SU-DHL-6 (cell line): ENCODE measurements around the gene OR2F1.

Experiments used
- H2AFZ ChIP-seq: fragments of 200-600 bp; sonication (generic); 2 replicates; pipeline ENCODE4 v1.6.1; 2014; ENCODE audit warnings: low read depth, mild to moderate bottlenecking, moderate library complexity, mixed read lengths, antibody characterized with exemption, low read length; ENCODE audit not compliant: severe bottlenecking
- H3F3A ChIP-seq: fragments of 200-600 bp; shearing (Covaris generic); 2 replicates; pipeline ENCODE4 v1.6.0; 2016; ENCODE audit warnings: antibody characterized with exemption, mild to moderate bottlenecking; ENCODE audit not compliant: insufficient read depth
- H3K27ac ChIP-seq: fragments of 200-600 bp; sonication (generic); 2 replicates; pipeline ENCODE4 v1.5.1; 2016; ENCODE audit warnings: low read depth, mild to moderate bottlenecking, low read length, moderate library complexity, mixed read lengths
- H3K27me3 ChIP-seq: fragments of 200-600 bp; sonication (generic), shearing (Covaris generic); 2 replicates; pipeline ENCODE4 v1.6.0; 2014; ENCODE audit warnings: mild to moderate bottlenecking, low read length
- H3K36me3 ChIP-seq: fragments of 200-600 bp; sonication (generic); 2 replicates; pipeline ENCODE4 v1.6.1; 2014; ENCODE audit warnings: mild to moderate bottlenecking, low read length, mixed read lengths
- H3K4me2 ChIP-seq: fragments of 300-600, 200-600 bp; shearing (Covaris generic), sonication (generic); 2 replicates; pipeline ENCODE4 v1.6.0; 2014; ENCODE audit warnings: low read length, low read depth, mild to moderate bottlenecking; ENCODE audit not compliant: poor library complexity, severe bottlenecking
- H3K4me3 ChIP-seq: fragments of 200-600 bp; sonication (generic); 2 replicates; pipeline ENCODE4 v1.5.1; 2014; ENCODE audit warnings: antibody characterized with exemption, low read length, mild to moderate bottlenecking, mixed read lengths; ENCODE audit not compliant: insufficient read depth, poor library complexity, severe bottlenecking
- H3K79me2 ChIP-seq: fragments of 200-600 bp; sonication (generic); 2 replicates; pipeline ENCODE4 v1.6.1; 2014; ENCODE audit warnings: mild to moderate bottlenecking, low read length, moderate library complexity; ENCODE audit not compliant: insufficient read depth
- H3K9ac ChIP-seq: fragments of 200-600 bp; sonication (generic); 2 replicates; pipeline ENCODE4 v1.7.0; 2014; ENCODE audit warnings: mild to moderate bottlenecking, low read length
- H3K9me2 ChIP-seq: fragments of 200-600 bp; sonication (generic); replicated peaks from 2 replicates; pipeline ENCODE4 v1.6.1; 2014; ENCODE audit warnings: low read length; ENCODE audit not compliant: insufficient read depth
- H3K9me3 ChIP-seq: fragments of 200-600 bp; sonication (generic); 2 replicates; pipeline ENCODE4 v1.6.1; 2014; ENCODE audit warnings: low read length, mixed read lengths; ENCODE audit not compliant: insufficient read depth
- H4K20me1 ChIP-seq: fragments of 200-600 bp; sonication (generic); 2 replicates; pipeline ENCODE4 v1.6.1; 2014; ENCODE audit warnings: low read depth, mild to moderate bottlenecking, antibody characterized with exemption, low read length, moderate library complexity, mixed read lengths
- EZH2phosphoT487 ChIP-seq: fragments of 200-600 bp; sonication (generic), shearing (Covaris generic); conservative IDR thresholded peaks from 2 replicates; pipeline ENCODE4 v1.6.1; 2018; ENCODE audit warnings: mild to moderate bottlenecking, antibody characterized with exemption, low read length, moderate library complexity, mixed read lengths
- TF ChIP-seq, protein P1 (sequence below): fragments of 200-600 bp; sonication (generic); IDR thresholded peaks from one replicate; pipeline ENCODE4 v1.5.1; 2017; ENCODE audit warnings: antibody characterized with exemption, mild to moderate bottlenecking, low read length, moderate library complexity; ENCODE audit not compliant: insufficient read depth, poor library complexity, severe bottlenecking

Gene OR2F1

DNA sequence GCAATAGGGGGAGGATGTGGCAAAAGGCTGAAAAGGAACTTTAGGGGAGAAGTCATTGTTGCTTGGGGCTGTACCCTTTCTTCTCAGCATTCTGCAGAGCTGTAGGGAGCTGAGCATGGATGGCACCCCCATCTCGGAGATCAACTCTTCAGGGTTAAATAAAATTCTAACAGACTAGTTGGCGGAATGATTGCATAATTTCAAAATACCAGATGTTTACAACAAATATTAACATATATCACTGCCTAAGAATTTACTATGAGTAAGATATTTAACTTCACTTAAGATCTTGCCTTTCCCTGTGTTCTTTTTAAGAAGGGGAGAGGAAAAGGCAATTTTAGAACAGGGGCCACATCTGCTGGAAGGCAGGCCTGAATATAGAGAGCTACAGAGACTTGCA lies 509 bp upstream of the OR2F1 start:
- Histone ChIP-seq H3K36me3 (no peaks in the 10 kb centered on the region), H3F3A (no peaks in the 10 kb centered on the region), H3K4me3 (no peak overlapping the region), H3K9me3 (no peaks in the 10 kb centered on the region), H4K20me1 (no peaks in the 10 kb centered on the region), H3K4me2 (no peak overlapping the region), H3K27ac (no peak overlapping the region), H3K79me2 (no peaks in the 10 kb centered on the region), H3K9ac (no peak overlapping the region), H3K27me3 (no peaks in the 10 kb centered on the region), H3K9me2 (no peaks in the 10 kb centered on the region), H2AFZ (no peak overlapping the region)
- no peak for TF ChIP-seq EZH2phosphoT487
- TF ChIP-seq, protein P1, sequence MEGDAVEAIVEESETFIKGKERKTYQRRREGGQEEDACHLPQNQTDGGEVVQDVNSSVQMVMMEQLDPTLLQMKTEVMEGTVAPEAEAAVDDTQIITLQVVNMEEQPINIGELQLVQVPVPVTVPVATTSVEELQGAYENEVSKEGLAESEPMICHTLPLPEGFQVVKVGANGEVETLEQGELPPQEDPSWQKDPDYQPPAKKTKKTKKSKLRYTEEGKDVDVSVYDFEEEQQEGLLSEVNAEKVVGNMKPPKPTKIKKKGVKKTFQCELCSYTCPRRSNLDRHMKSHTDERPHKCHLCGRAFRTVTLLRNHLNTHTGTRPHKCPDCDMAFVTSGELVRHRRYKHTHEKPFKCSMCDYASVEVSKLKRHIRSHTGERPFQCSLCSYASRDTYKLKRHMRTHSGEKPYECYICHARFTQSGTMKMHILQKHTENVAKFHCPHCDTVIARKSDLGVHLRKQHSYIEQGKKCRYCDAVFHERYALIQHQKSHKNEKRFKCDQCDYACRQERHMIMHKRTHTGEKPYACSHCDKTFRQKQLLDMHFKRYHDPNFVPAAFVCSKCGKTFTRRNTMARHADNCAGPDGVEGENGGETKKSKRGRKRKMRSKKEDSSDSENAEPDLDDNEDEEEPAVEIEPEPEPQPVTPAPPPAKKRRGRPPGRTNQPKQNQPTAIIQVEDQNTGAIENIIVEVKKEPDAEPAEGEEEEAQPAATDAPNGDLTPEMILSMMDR: no peak

GRCh38 chr7:143958781-143959180 lies 4.1 kb downstream of the OR2F1 start:
- H3K9me3 ChIP-seq: no peaks in the 10 kb centered on the region
- no peak overlapping the region for H2AFZ ChIP-seq
- TF ChIP-seq EZH2phosphoT487: no peak
- TF ChIP-seq, protein P1: no peak
- H3K79me2 ChIP-seq: no peaks in the 10 kb centered on the region
- no peaks in the 10 kb centered on the region for H3K27me3 ChIP-seq
- no peaks in the 10 kb centered on the region for H3K36me3 ChIP-seq
- no peaks in the 10 kb centered on the region for H3F3A ChIP-seq
- no peak overlapping the region for H3K27ac ChIP-seq
- no peak overlapping the region for H3K4me2 ChIP-seq
- no peak overlapping the region for H3K9ac ChIP-seq
- H3K9me2 ChIP-seq: no peaks in the 10 kb centered on the region
- no peak overlapping the region for H3K4me3 ChIP-seq
- no peaks in the 10 kb centered on the region for H4K20me1 ChIP-seq

- Histone ChIP-seq H3K27ac (no peak overlapping the region), H3K9me3 (no peaks in the 10 kb centered on the region), H3F3A (no peaks in the 10 kb centered on the region), H2AFZ (no peak overlapping the region), H3K9me2 (no peaks in the 10 kb centered on the region), H3K9ac (no peak overlapping the region), H3K36me3 (no peaks in the 10 kb centered on the region), H3K4me3 (no peak overlapping the region), H3K4me2 (no peak overlapping the region), H4K20me1 (no peaks in the 10 kb centered on the region), H3K79me2 (no peaks in the 10 kb centered on the region), H3K27me3 (no peaks in the 10 kb centered on the region)
- TF ChIP-seq, protein P1: no peak
- TF ChIP-seq EZH2phosphoT487: no peak
Observed at GRCh38 chr7:143960813-143961610, 6.4 kb downstream of the OR2F1 start.
